ENCODE results near the gene BEGAIN. TPM values are rescaled to one million over a fixed set of nuclear protein-coding genes. Genes with fewer than 3 reads are reported as not detected.

Gene BEGAIN
- total and polyA plus RNA-seq, 2 of the 8 experiments (the other 6 are each of a cell fraction or from before 2014, with no cell fraction given): 2.9 to 3.0 TPM

GRCh38 chr14:100623557-100623956, 36.3 kb upstream of the BEGAIN start:
- CTCF ChIA-PET (ENCODE audit: partially characterized antibody): interaction anchor here (0.8 to 2.0 kb wide), 3 partner anchors 22 to 32 kb away, joined by 3 to 8 read pairs (median 5); no protein-coding TSS in a partner anchor
- POLR2A ChIA-PET (ENCODE audit: partially characterized antibody): no interaction called here
- Histone ChIP-seq H3K9me3 (ENCODE audit: insufficient read depth in 2 of 2, low read depth in 1 of 2, low read length in 1 of 2) (no peaks in the 10 kb centered on the region), H3K4me1 (replicated peaks in 1 of 4; ENCODE audit: control insufficient read depth in 3 of 4, insufficient read depth in 4 of 4, low read length in 3 of 4) (no peaks in the 10 kb centered on the region), H4K91ac (replicated peaks; ENCODE audit: insufficient read length, low read length) (no peak overlapping the region), H2BK5ac (ENCODE audit: low read depth, low read length) (no peak overlapping the region), H3K79me1 (ENCODE audit: low read depth, low read length) (no peaks in the 10 kb centered on the region), H2AFZ (ENCODE audit: low read length) (no peak overlapping the region), H2BK15ac (ENCODE audit: low read length) (no peak overlapping the region), H3K14ac (ENCODE audit: insufficient read length) (no peak overlapping the region), H3K27ac (ENCODE audit: low read depth, low read length) (no peak overlapping the region), H3K79me2 (ENCODE audit: control insufficient read depth in 1 of 2, insufficient read depth in 2 of 2, low read length in 2 of 2) (no peaks in the 10 kb centered on the region), H3K23ac (ENCODE audit: insufficient read length) (no peak overlapping the region), H2BK12ac (ENCODE audit: low read depth, low read length) (no peak overlapping the region), H4K5ac (ENCODE audit: insufficient read length, low read depth, low read length) (no peak overlapping the region), H3K4ac (replicated peaks; ENCODE audit: insufficient read length, low read depth, low read length) (no peak overlapping the region), H2AK5ac (ENCODE audit: low read depth, low read length) (no peak overlapping the region), H3K4me3 (ENCODE audit: extremely low read depth in 1 of 4, insufficient read depth in 2 of 4, low read depth in 3 of 4, low read length in 4 of 4) (no peak overlapping the region), H3K27me3 (replicated peaks in 1 of 4; ENCODE audit: control insufficient read depth in 3 of 4, extremely low read depth in 1 of 4, insufficient read depth in 3 of 4, low read length in 3 of 4) (peaks cover 0 to 7% (median under 1%) of the 10 kb centered on the region in 4 experiments; a peak in 3 of 7 replicates), H2BK20ac (ENCODE audit: low read length) (no peak overlapping the region), H3K9ac (replicated peaks in 1 of 4; ENCODE audit: extremely low read depth in 1 of 4, low read depth in 3 of 4, low read length in 3 of 4) (no peak overlapping the region), H3K36me3 (ENCODE audit: control insufficient read depth in 2 of 4, insufficient read depth in 4 of 4, low read length in 3 of 4) (no peaks in the 10 kb centered on the region), H3K23me2 (ENCODE audit: low read depth, low read length) (peaks cover 2% of the 10 kb centered on the region; the same call in 1 of the 2 replicates), H4K8ac (ENCODE audit: extremely low read depth, insufficient read depth, low read length) (no peak overlapping the region), H2BK120ac (replicated peaks; ENCODE audit: low read depth, low read length) (no peak overlapping the region), H3K18ac (ENCODE audit: extremely low read depth, low read length) (no peak overlapping the region), H4K20me1 (replicated peaks in 1 of 2; ENCODE audit: control insufficient read depth in 1 of 2, insufficient read depth in 2 of 2, low read length in 2 of 2) (no peaks in the 10 kb centered on the region), H3K4me2 (ENCODE audit: insufficient read depth in 1 of 2, low read depth in 2 of 2, low read length in 2 of 2) (no peak overlapping the region), H3K56ac (replicated peaks; ENCODE audit: insufficient read length, low read depth, low read length) (no peak overlapping the region)
- WGBS, 2 experiments (ENCODE audit: extremely low coverage in 1 of 2, insufficient coverage in 1 of 2, insufficient read length in 1 of 2, insufficient replicate concordance in 2 of 2, low coverage in 1 of 2, low lambda C conversion rate in 2 of 2, missing lambda C conversion rate in 1 of 2): 100% methylated on average over 1 of the region's 1 CpG; no CpG with 5 or more reads in 1 of the 2 experiments
- no peak for FAIRE-seq
- no peak for TF ChIP-seq BACH1 (IDR thresholded peaks at IDR 0.05; ENCODE audit: low read length)
- no peak for TF ChIP-seq HDAC2 (IDR thresholded peaks at IDR 0.05; ENCODE audit: borderline replicate concordance in 1 of 2, low read depth in 2 of 2, low read length in 2 of 2)
- no peak for TF ChIP-seq POLR2A (IDR thresholded peaks at IDR 0.05; ENCODE audit: control extremely low read depth in 1 of 2, low read depth in 2 of 2, low read length in 2 of 2)
- no peak for TF ChIP-seq POLR2AphosphoS5 (IDR thresholded peaks at IDR 0.05; ENCODE audit: low read depth, low read length)
- TF ChIP-seq NRF1 (IDR thresholded peaks at IDR 0.05; ENCODE audit: low read depth, low read length): no peak
- no peak for TF ChIP-seq RBBP5 (IDR thresholded peaks at IDR 0.05; ENCODE audit: borderline replicate concordance, low read depth, low read length)
- TF ChIP-seq BRCA1 (IDR thresholded peaks at IDR 0.05; ENCODE audit: low read depth, low read length): no peak
- no peak for TF ChIP-seq HDAC6 (IDR thresholded peaks at IDR 0.05; ENCODE audit: low read depth, low read length)
- no peak for TF ChIP-seq SAP30 (IDR thresholded peaks at IDR 0.05; ENCODE audit: insufficient read depth, insufficient replicate concordance, low read length)
- TF ChIP-seq EGR1 (IDR thresholded peaks at IDR 0.05; ENCODE audit: borderline replicate concordance, low read depth, low read length): no peak
- DNase-seq (ENCODE audit: low read depth in 1 of 2, low spot score in 2 of 2): no peak

All from H1 (cell line).